GM20000 (cell line): ENCODE measurements around the gene NUDT22.

Source experiments
- DNase-seq: peaks from one replicate; pipeline ENCODE4 v3.0.0; 2012; ENCODE audit warnings: low spot score
- TF ChIP-seq, protein P1 (sequence below): IDR thresholded peaks from 2 replicates; pipeline ENCODE4 v1.5.1; 2012; ENCODE audit warnings: mild to moderate bottlenecking, control low read depth; ENCODE audit errors: extremely low read depth, missing control alignments

The NUDT22 gene

DNA sequence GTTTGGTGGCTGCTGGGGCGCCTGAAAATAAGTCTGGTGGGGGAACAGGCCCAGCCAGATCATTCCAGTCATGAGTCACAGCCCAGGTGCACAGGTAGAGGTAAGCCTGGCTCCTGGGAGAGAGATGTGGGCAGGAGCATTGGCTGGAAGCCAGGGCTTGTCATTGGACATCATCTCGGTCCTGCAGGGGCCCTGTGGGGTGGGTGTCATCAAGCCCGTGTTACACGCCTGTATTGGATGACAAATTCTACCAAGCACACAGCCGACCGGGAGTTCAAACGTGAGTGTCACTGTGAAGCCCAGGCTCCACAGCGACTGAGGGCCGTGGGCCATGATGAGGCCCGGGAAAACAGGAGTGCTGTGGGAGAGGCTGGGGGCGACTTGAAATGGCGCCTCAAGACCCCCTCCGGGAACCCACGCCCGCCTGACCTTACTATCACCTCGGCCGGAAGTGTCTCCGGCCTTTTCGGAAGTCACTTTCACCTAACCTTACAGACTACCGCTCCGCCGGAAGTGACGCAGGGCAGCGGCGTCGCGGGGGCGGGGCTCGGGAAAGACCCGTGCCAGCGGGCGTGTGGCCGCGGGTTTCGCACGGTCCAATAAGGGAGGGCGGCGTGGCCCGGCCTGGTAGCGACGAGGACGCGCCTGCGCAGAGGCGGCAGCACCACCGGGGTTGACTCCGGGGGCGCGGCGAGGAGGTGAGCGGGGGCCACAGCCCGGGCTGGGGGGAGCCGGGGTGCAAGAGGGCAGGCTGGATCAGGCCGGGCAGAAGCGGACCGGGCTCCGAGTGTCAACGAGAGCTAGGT lies 14.6 kb downstream of the NUDT22 start, which contains the start of gene FKBP2:
Gene FKBP2, plus strand, starts transcription at position 661 of the 806 bp plus-strand sequence. CDS start 1,293 bp downstream, outside the sequence.
- TF ChIP-seq, protein P1, sequence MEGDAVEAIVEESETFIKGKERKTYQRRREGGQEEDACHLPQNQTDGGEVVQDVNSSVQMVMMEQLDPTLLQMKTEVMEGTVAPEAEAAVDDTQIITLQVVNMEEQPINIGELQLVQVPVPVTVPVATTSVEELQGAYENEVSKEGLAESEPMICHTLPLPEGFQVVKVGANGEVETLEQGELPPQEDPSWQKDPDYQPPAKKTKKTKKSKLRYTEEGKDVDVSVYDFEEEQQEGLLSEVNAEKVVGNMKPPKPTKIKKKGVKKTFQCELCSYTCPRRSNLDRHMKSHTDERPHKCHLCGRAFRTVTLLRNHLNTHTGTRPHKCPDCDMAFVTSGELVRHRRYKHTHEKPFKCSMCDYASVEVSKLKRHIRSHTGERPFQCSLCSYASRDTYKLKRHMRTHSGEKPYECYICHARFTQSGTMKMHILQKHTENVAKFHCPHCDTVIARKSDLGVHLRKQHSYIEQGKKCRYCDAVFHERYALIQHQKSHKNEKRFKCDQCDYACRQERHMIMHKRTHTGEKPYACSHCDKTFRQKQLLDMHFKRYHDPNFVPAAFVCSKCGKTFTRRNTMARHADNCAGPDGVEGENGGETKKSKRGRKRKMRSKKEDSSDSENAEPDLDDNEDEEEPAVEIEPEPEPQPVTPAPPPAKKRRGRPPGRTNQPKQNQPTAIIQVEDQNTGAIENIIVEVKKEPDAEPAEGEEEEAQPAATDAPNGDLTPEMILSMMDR, result no peak
- DNase-seq, result peak; percentile 96

DNA sequence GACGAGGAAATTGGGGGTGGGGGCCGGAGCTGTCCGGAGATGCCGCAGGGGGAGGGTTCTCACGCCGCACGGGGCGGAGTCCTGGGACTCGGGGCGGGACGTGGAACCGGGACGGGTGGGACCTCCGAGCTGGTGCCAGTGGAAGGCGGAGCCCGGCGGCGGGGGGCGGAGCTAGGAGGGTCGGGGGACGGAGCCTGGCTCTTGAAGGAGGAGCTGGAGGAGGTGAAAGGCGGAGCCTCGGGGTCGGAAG lies 15.1 kb downstream of the NUDT22 start:
- no peak for DNase-seq
- TF ChIP-seq, protein P1, result no peak

DNA sequence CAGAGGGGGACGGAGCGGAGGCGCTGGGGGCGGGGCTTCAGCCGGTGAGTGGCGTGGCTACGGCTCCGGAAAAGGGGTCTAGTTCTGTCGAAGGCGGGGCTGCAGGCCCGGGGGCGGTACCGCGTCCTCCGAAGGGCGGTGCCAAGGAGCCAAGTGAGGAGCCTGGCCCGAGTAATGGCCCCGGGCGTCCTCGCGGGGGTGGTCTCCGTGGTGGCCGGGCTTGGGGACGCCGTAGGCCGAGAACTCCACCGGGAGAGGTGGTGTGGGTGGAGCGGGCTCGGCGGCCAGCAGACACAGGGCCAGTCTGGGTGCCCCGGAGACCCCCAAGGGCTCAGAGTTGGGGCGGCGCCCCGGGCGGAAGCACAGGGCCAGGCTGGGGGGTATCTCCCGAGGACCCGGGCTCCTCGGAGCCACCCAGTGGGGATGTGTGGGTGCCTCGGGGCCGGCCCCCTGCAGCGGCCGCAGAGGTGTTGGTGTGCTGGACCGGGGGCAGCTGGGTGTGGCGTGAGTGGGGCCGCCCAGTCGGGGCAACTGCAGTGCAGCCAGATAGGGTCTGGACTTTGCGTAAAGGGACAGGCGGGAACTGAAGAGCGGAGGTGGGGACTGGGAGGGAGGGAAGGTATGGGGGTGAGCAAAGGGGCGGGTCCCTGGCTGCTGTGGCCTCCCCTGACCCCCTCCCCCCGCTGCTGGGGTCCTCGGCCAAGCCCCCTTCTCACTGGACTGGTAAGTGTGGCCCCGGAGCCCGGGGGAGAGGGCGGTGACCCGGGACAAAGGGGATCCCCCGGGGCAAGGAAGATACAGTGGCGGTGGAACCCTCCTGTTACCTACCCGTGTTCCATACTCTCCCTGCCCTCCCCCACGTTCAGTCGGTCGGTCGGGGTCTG lies 15.7 kb downstream of the NUDT22 start:
- DNase-seq, result peak; percentile 98
- TF ChIP-seq, protein P1, result no peak

GRCh38 chr11:64243236-64243854 lies 17.3 kb downstream of the NUDT22 start:
- TF ChIP-seq, protein P1, result no peak
- no peak for DNase-seq

GRCh38 chr11:64244107-64244506 lies 18.0 kb downstream of the NUDT22 start:
- no peak for DNase-seq

GRCh38 chr11:64244966-64245365 lies 18.9 kb downstream of the NUDT22 start:
- TF ChIP-seq, protein P1, result no peak
- DNase-seq, result no peak

More at GRCh38 chr11:64244107-64244506, 18.0 kb downstream of the NUDT22 start:
- TF ChIP-seq, protein P1, result no peak
